ENCODE measurements around the gene RDH11. TPM values are rescaled to one million over a fixed set of nuclear protein-coding genes. Genes with fewer than 3 reads are reported as not detected.
"Not testable (repeated sequence)": the region's sequence is repeated elsewhere in the genome, so short reads cannot be mapped to it uniquely, and the experiment has no call there.

The RDH11 gene, protein sequence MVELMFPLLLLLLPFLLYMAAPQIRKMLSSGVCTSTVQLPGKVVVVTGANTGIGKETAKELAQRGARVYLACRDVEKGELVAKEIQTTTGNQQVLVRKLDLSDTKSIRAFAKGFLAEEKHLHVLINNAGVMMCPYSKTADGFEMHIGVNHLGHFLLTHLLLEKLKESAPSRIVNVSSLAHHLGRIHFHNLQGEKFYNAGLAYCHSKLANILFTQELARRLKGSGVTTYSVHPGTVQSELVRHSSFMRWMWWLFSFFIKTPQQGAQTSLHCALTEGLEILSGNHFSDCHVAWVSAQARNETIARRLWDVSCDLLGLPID
- total RNA-seq (2014; rRNA removed; shearing (Covaris generic)) = 55.8 and 69.7 TPM in 2 replicates

DNA sequence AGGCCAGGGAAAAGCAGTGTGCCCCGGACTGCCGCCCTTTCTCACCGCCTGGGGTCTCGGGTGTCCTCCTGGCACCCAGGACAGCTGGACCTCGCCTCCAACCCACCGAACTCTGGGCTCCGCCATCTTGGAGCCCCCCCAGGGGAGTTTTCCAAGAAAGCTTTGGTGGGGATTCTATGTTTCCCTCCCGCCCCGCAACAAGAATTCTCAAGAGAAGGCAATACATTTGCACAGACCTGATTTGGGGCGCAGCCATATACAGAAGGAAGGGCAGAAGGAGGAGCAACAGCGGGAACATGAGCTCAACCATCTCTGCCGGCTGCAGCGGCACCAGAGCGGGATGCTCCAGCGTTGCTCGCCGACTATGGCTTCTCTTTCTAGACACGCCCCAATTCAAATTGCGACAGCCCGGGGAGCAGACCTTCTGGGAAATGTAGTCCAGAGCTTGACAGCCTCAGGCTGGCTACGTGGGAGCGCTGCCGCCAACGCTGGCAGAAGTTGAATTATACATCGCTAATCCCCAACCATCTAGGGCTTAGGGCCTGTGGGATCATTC, at the start of gene RDH11:
RDH11 (minus strand) TSS at position 371 of the 556 bp plus-strand sequence; CDS start at position 310, 61 bp downstream.
- DNase-seq (ENCODE audit: low spot score) = peak; percentile 79

DNA sequence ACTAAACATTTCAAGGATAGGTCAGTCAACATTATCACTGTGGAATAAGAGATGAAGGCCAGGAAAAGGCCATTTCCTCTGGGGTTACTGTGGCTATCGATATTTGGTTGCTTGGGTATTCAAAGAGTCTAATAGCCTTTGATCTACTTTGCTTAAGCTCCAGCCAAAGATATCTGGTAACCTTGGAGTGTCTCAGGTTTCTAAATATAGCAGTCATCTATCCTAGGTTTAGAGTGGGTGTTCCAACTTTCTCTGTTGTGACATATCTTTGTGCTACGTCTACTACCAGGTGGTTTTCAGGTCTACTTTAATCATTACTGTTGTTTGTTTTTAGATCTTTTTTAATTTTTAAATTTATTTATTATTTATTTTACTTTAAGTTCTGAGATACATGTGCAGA, 48.5 kb upstream of the RDH11 start:
- DNase-seq (ENCODE audit: low spot score) = no peak

DNA sequence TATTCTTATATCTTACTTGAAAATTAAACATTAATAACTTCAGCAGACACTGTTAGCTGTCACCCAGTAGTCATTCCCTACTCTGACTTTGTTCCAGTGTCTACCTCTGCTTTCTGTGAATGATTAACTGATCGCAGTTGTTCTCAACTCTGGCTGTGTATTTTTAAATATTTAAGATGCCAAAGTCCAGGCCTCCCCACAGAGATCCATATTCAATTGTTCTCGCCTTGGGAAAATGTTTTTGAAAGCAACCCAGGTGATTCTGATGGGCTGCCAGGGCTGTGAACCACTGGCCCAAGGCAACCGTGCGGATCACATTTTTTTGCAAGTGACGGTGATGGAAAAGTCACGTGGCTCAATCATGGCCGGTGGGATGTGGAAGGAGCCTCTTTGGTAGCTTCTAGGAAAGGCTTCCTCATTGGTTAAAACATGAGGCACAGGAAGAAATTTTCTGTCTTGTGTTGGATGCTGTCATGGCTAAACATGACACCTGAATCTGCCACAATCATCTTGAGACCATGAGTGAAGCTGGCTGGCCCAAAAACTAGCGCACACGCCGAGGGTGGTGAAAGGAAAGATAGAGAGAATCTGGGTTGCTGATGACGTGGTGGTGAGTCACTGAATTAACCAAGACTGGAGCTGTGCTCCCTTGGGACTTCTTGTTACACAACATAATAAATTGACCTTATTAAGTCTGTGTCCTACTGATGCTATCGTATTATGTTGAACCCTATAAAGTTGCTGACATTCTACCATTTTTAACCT, 43.4 kb upstream of the RDH11 start:
- peak; percentile 83 for DNase-seq (ENCODE audit: low spot score)

DNA sequence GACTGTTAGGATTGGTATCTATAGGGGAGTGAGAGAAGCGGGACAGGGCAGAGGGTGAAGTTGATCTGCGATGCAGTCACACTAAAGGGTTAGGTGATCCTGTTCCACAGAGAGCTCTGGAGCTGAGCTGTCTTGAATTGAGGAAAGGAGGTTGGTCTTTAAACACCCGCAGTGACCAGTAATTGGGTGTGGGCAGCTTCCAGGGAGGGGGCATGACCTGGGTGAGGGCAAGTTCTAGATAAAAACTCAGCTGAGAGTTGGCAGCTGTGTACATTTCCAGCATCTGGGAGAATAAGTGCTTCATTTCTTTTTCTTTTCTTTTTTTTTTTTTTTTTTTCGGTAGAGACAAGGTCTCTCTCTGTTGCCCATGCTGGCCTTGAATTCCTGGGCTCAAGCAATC, 41.2 kb upstream of the RDH11 start:
- DNase-seq (ENCODE audit: low spot score) = no peak

DNA sequence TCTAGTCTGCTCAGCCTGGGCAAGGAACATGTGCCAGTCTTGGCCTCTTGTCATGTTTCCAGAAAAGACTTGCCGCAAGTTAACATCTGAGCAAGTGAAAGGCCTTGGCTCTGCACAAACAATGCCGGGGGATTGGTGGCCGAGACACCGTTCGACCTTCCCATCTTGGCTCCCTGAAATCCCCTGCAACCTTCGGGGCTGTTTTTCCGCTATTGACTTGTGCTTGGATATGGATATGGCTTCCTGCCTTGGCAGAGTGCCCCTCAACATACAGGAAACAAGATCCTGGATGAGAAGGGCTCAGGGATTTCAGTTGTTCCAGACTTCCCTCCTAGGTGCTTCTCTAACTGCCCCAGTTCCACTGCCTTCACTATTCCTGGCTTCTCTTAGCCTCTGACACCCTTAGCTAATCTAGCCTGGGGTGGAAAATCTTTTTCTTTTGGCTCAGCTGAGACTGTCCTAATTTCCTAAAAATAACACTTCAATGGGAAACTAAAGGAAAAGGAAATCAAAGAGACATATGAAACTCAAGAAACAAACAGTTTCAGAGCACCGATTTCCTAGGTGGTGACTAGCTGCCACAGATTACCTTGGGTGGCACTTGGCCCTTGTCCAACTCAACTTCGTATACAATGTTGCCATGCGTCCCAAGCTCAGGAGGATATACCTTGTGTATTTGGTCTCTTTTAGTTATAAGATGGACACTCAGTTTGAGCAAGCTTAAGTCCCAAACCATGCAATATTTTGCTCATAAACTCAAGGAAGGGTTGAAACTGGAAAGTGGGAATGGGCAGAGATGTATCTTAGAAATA, 40.0 kb upstream of the RDH11 start:
- peak; percentile 43 for DNase-seq (ENCODE audit: low spot score)

DNA sequence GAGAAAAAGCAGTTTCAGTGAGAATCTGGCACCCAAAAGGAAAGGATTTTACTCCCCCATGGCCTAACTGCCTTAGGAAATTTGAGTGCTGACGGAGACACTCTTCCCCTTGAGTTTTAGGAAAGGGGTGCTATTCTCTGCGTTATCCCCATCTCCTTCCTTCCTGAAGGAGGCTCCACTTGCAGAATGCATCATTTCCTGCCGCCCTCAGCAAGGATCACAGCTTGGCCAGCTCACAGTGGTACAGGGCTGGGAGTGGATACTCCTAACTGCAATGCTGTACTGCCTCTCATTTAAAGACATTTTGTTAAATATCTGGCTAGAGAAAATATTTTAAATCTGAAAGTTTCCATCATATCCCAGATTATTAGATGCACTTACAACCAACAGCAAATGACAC, 39.1 kb upstream of the RDH11 start:
- no peak for DNase-seq (ENCODE audit: low spot score)

DNA sequence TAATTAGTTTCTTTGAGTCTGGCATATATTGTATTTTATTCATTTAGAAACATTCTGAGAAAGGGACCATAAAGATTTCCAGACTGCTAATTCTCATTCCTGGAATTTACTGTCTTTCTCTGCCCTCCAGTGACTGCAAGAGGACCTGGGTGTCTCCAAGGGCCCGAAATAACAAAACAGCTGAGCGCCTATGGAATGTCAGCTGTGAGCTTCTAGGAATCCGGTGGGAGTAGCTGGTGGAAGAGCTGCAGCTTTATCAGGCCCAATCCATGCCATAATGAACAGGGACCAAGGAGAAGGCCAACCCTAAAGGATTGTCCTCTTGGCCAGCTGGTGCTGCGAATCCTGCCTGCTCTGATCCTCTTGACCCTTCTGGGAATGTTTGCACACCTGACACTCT, 38.1 kb upstream of the RDH11 start:
- DNase-seq (ENCODE audit: low spot score) = no peak

DNA sequence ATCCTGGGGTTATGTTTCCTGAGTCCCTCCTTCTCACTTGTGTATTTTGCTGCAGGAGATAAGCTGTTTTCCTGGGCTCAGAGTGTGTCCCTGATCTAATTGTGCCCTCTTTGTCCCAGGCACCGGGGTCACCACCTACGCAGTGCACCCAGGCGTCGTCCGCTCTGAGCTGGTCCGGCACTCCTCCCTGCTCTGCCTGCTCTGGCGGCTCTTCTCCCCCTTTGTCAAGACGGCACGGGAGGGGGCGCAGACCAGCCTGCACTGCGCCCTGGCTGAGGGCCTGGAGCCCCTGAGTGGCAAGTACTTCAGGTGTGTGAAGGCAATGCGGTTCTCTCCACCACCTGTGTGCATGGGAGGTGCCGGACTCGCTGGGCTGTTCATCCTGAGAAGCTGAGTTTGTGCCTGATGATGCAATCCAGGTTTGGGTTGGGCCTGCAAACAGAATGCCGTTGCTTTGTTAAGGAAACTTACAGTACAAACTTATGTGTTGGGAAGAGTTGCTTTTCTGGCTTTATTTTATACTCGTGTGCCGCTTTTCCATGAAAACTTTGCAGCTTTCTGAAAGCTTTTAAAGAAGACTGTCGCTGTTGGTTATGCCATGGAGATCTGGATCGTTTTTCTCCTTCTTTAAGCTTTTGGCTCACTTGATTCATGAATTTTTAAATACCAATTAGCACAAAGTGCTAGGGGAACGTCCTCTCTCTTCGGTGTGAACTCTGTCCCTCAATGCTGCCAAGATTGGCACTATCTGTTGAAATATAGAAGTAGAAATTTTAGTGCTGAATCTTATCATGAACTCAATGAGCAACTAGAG, 33.7 kb upstream of the RDH11 start:
- DNase-seq (ENCODE audit: low spot score) = peak; percentile 38

DNA sequence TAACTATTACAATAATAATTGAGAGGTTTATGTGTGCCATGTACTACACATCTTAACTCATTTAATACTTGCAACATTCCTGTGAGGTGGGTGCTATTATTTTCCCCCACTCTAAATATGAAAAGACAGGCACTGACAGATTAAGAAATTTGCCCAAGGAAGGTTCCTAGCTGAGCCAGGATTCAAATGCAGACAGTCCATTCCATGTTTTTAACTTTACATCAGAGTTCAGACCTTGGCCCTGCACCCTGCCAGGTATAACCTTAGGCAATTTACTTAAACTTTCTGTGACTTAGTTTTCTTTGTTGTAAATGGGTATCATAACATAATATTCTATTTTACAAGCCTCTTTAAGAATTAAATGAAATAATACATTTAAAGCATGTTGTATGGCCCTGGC, 32.7 kb upstream of the RDH11 start:
- no peak for DNase-seq (ENCODE audit: low spot score)

DNA sequence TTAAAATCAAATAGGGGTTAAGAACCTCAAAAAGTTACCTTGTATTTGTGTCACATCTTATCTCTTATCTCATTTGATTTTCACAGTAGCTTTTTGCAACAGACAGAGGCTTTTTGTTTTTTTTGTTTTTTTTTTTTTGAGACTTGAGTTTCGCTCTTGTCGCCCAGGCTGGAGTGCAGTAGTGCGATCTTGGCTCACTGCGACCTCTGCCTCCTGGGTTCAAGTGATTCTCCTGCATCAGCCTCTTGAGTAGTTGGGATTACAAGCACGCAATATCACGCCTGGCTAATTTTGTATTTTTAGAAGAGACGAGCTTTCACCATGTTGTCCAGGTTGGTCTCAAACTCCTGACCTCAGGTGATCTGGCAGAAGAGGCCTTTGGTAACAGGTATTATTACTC, 31.8 kb upstream of the RDH11 start:
- no peak for DNase-seq (ENCODE audit: low spot score)

DNA sequence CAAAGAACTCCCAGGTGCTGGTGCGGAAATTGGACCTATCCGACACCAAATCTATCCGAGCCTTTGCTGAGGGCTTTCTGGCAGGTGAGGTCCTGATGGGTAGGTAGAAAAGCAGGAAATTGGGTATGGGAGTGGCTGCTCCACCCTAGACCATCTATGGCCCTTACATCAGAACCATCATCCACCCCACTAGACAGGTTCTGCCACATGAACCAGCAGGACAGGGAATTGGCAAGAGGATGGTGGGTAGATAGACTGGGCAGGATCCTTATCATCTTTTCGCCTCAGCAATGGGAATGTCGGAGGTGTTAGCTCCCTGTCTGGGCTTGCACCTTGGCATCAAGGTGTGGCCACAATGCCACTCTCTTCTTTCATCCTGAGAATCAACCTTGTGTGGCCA, 29.6 kb upstream of the RDH11 start:
- DNase-seq (ENCODE audit: low spot score) = no peak

DNA sequence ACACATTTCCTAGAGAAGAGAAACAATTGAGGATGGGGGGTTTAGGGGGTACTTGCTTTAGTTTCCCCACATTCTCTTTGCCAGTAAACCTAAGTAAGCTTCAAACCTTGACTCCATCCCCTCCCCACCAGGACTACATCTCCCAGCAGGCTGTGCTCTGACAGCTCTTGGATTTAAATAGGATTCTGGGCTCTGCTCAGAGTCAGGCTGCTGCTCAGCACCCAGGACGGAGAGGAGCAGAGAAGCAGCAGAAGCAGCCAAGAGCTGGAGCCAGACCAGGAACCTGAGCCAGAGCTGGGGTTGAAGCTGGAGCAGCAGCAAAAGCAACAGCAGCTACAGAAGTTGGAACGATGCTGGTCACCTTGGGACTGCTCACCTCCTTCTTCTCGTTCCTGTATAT, 26.7 kb upstream of the RDH11 start:
- no peak for DNase-seq (ENCODE audit: low spot score)

DNA sequence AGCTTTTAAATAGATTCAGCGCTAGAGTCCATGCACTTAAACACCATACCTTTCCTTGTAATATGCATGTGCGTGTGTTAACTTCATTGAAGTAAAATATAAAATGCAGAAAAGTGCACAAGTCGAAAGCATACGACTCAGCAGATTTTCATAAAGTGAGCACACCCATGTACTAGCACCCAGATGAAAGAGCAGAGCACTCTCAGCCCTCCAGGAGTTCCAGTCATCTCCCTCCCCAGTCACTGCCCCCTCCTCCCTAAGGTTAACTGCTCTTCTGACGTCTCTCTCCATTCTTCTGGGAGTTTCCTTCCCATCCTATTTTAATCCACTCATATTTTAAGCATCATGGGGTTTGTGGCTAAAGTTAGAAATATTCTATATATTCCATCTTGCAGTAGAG, 26.3 kb upstream of the RDH11 start:
- no peak for DNase-seq (ENCODE audit: low spot score)

DNA sequence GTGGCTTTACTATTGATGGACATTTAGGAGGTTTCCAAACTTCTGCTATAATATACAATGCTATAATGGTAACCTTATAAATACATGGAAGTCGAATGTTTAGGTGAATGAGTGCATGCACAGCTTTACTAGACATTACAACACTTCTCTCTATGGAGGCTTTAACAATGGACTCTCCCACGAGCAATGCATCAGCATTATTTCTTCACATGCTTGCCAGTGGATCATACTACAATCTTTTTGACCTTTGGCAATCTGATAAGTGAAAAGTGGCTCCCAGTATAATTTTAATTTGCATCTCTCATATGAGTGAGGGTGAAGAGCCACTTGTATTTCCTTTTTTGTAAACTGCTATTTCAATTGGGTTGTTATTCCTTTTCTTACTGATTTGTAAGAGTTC, 24.3 kb upstream of the RDH11 start:
- DNase-seq (ENCODE audit: low spot score) = no peak

DNA sequence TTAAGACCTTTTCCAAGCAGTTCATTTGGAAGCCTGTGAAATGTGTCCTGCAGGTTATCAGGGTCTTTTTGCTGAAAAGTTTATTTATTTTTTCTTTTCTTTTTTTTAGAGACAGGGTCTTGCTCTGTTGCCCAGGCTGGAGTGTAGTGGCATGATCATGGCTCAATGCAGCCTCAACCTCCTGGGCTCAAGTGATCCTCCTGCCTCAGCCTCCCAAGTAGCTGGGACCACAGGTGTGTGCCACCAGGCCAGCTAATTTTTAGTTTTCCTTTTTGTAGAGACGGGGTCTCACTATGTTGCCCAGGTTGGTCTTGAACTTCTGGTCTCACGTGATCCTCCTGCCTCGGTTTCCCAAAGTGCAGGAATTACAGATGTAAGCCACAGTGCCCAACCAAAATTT, 23.8 kb upstream of the RDH11 start:
- not testable (repeated sequence) for DNase-seq (ENCODE audit: low spot score)

DNA sequence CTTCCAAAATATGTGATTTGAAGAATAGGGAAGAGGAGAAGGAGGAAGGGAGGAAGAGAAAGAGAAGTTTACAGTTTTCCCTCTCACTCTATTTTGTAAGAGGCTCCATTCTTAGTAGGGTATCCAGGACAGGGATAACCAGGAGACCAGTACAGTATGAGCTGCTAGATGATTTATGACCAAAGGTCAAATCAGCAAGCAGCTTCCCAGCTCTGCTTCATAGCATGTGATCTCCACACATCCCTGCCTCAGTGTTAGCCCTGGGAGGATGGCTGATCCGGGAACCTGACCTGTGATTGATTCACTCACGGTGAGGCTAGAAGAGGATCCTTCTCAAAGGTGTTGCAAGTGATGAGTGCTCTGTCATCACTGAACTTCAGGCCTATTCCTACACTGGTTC, 22.7 kb upstream of the RDH11 start:
- DNase-seq (ENCODE audit: low spot score) = no peak

DNA sequence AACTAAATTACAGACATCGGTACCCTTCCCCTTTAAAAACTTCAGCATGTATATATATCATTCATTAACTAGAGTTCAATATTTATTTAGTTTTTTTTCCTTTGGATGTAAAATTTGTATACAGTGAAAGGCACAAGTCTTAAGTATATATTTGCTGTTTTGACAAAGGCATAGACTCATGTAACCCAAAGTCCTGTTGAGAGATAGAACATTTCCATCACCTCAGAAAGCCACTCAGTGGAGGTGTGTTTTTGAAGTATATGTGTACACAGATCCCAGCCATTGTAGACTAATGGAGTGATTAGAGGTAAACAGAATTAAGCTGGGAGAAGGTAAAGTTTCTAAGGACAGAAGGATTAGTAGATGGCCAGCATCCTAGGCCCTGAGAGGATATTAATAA, 21.5 kb upstream of the RDH11 start:
- no peak for DNase-seq (ENCODE audit: low spot score)

DNA sequence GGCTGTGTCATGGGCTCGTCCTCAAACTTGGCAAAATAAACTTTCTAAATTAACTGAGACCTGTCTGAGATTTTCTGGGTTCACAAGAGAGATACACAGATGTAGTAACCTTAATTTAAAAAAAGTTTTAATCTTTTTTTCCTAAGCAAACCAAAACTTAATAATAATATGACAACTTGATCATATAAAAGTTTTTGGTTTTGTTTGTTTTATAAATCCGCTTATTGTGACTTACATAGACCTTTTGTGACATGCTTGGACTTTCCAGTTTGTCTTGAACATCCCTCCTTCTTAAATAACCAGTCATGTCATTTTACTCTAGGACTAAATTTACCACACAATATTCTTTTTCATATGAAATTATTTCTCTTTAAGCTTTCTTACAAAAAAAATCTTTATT, 14.6 kb upstream of the RDH11 start:
- no peak for DNase-seq (ENCODE audit: low spot score)

DNA sequence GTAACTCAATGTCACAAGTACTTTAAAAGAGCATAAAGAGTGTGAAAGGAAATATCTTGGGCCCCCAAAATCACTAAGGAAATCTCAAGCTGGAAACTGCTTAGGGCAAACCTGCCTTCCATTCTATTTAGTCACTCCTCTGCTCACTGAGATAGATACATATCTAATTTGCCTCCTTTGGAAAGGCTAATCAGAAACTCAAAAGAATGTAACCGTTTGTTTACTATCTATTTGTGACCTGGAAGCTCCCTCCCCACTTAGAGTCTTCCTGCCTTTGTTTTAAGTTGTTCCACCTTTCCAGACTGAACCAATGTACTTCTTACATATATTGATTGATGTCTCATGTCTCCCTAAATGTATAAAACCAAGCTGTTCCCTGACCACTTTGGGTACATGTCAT, 14.2 kb upstream of the RDH11 start:
- DNase-seq (ENCODE audit: low spot score) = not testable (repeated sequence)

DNA sequence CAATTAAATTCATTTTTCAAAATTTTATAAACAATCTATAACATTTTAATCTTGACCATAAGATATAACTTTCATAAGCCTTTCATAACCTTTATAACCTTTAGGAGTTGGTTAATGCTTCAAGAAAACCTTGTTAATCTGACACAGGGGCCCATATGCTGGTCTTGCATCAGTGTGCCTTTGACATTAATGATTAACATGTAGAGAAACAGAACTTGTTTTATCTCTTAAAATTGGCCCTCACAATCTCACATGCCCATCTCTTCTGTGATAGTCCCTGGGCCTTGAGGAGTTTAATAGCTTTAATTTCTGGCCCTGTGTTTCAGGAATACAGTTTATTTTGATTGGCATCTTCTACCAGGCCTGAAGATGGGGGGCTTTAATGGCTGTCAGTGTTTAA, 13.8 kb upstream of the RDH11 start:
- not testable (repeated sequence) for DNase-seq (ENCODE audit: low spot score)

DNA sequence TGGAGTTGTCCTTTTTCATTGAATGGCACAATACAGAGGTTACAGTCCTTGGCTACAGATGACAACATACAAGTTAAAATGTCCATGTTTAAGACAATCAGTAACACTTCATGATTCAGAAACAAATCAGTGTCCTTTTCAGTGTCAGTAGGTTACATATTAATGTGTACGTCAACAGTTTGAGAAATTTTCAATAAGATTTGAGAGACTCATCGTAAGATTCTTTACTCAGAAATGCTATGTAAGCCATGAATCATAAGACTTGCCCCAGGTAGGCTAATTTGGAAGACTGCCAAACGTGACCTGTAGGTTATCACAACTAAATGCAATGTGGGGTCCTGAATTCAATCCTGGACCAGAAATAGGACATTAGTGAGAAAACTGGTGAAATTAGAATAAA, 9.6 kb upstream of the RDH11 start:
- no peak for DNase-seq (ENCODE audit: low spot score)

Data from HT-29 (cell line).